Peyer's patch (tissue), 4 donors: Measurements from ENCODE around the gene TTYH1.

Experiments used
- POLR2A ChIP-seq, 2 donors: fragments of 450-650 bp; IDR thresholded peaks; one replicate each; pipeline ENCODE4 v1.5.1; 2017; ENCODE audit warnings: antibody characterized with exemption in 2 of 2, mild to moderate bottlenecking in 2 of 2, moderate library complexity in 2 of 2
- TF ChIP-seq, protein P1 (sequence below), 6 experiments: fragments of 450-650 bp in 4 of 6; fragments of 200-600 bp in 2 of 6; sonication (generic) in 1 of 6; IDR thresholded peaks; one replicate each; pipeline ENCODE4 v1.5.1; 2017 to 2019; ENCODE audit warnings: antibody characterized with exemption in 6 of 6, mild to moderate bottlenecking in 3 of 6, moderate library complexity in 1 of 6

DNA sequence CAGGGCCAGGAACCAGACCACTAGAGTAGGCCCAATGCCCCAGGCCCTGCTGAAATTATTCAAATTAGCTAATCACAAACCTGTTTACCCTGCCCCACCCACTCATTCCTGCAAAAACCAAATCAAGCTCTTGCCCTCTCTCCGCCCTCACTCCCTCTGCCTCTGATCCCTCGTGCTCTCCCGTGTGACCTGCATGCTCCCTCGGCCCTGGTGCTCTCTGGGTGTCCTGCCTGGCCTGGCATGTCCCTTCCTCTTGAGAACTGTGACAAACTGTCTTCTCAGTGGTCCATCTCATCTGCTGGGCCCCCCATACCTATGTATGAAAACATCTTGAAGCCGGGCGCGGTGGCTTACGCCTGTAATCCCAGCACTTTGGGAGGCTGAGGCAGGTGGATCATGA is 12.2 kb upstream of the TTYH1 start:
- TF ChIP-seq, protein P1, sequence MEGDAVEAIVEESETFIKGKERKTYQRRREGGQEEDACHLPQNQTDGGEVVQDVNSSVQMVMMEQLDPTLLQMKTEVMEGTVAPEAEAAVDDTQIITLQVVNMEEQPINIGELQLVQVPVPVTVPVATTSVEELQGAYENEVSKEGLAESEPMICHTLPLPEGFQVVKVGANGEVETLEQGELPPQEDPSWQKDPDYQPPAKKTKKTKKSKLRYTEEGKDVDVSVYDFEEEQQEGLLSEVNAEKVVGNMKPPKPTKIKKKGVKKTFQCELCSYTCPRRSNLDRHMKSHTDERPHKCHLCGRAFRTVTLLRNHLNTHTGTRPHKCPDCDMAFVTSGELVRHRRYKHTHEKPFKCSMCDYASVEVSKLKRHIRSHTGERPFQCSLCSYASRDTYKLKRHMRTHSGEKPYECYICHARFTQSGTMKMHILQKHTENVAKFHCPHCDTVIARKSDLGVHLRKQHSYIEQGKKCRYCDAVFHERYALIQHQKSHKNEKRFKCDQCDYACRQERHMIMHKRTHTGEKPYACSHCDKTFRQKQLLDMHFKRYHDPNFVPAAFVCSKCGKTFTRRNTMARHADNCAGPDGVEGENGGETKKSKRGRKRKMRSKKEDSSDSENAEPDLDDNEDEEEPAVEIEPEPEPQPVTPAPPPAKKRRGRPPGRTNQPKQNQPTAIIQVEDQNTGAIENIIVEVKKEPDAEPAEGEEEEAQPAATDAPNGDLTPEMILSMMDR (IDR thresholded peaks at IDR 0.05) = no peak
- no peak for TF ChIP-seq POLR2A (IDR thresholded peaks at IDR 0.05)
